ENCODE results near the gene VSTM2B. TPM values are rescaled to one million over a fixed set of nuclear protein-coding genes. Genes with fewer than 3 reads are reported as not detected.

Gene VSTM2B
- total RNA-seq, 2 donors from 2014 or later = not detected

- peaks cover 32% of the 10 kb centered on the region for H3K36me3 Mint-ChIP-seq
- no peaks in the 10 kb centered on the region for H3K9me3 Mint-ChIP-seq
- DNase-seq (ENCODE audit: low spot score) = peak; percentile 85
- H3K4me1 Mint-ChIP-seq (ENCODE audit: low read depth in 2 of 2) = peaks cover 26 to 41% of the 10 kb centered on the region in 2 donors
- peak overlapping the region; percentile 25 to 87 for H3K27ac Mint-ChIP-seq
- H3K27me3 Mint-ChIP-seq = no peaks in the 10 kb centered on the region
- peak overlapping the region; percentile 61 for H3K4me3 Mint-ChIP-seq
- ATAC-seq = peak; percentile 75 to 80
Measured at GRCh38 chr19:29610574-29611271, 84.9 kb downstream of the VSTM2B start.

GRCh38 chr19:29612121-29612520 lies 86.3 kb downstream of the VSTM2B start:
- H3K4me3 Mint-ChIP-seq = no peak overlapping the region
- no peaks in the 10 kb centered on the region for H3K27me3 Mint-ChIP-seq
- DNase-seq (ENCODE audit: low spot score) (no peak), ATAC-seq (no peak)
- no peak overlapping the region for H3K27ac Mint-ChIP-seq
- H3K4me1 Mint-ChIP-seq (ENCODE audit: low read depth in 2 of 2) = peaks cover 20 to 34% of the 10 kb centered on the region in 2 donors
- no peaks in the 10 kb centered on the region for H3K9me3 Mint-ChIP-seq
- H3K36me3 Mint-ChIP-seq = peaks cover 33% of the 10 kb centered on the region

GRCh38 chr19:29612801-29613595 lies 87.2 kb downstream of the VSTM2B start:
- DNase-seq (ENCODE audit: low spot score) = no peak
- Mint-ChIP-seq H3K4me3 (no peak overlapping the region), H3K9me3 (no peaks in the 10 kb centered on the region), H3K4me1 (ENCODE audit: low read depth in 2 of 2) (peaks cover 20 to 34% of the 10 kb centered on the region in 2 donors), H3K27me3 (no peaks in the 10 kb centered on the region), H3K27ac (no peak overlapping the region), H3K36me3 (peaks cover 33% of the 10 kb centered on the region)
- ATAC-seq = no peak

GRCh38 chr19:29614046-29614445 lies 88.3 kb downstream of the VSTM2B start:
- Mint-ChIP-seq H3K4me1 (ENCODE audit: low read depth in 2 of 2) (peaks cover 20 to 31% of the 10 kb centered on the region in 2 donors), H3K4me3 (no peak overlapping the region), H3K9me3 (no peaks in the 10 kb centered on the region), H3K27me3 (no peaks in the 10 kb centered on the region), H3K27ac (no peak overlapping the region), H3K36me3 (peaks cover 30% of the 10 kb centered on the region)
- ATAC-seq (no peak), DNase-seq (ENCODE audit: low spot score) (no peak)

Other genes with a start within 250 kb of the VSTM2B start
- 100 to 1,000 TPM in 1 of 2 donors, 10 to 100 TPM in 1; 94.3 to 108 TPM for gene POP4, start 80.3 kb downstream of the VSTM2B start, total RNA-seq
- gene PLEKHF1, start 139.5 kb downstream of the VSTM2B start, total RNA-seq = 10 to 100 TPM; 15.6 to 17.7 TPM
- 10 to 100 TPM; 44.8 to 50.8 TPM for gene C19orf12, start 189.3 kb downstream of the VSTM2B start, total RNA-seq